GM21576 (cell line): Measurements from ENCODE around the gene CMAS.
"Not testable (repeated sequence)": the region's sequence is repeated elsewhere in the genome, so short reads cannot be mapped to it uniquely, and the experiment has no call there.

Experiments
- ATAC-seq: cut with Tn5 transposase; IDR thresholded peaks from one replicate; pipeline ENCODE4 v1.9.1; 2021; ENCODE audit warnings: mild to moderate bottlenecking, moderate library complexity; ENCODE audit not compliant: unreplicated experiment

Gene CMAS

GRCh38 chr12:22046090-22046967, at the start of gene CMAS:
TSS of gene CMAS (plus strand) at chr12:22046218. CDS start at chr12:22046304, 86 bp downstream.
- peak; percentile 86 for ATAC-seq

- ATAC-seq = no peak
Observed at GRCh38 chr12:21998295-21998694, 47.7 kb upstream of the CMAS start.

GRCh38 chr12:21998782-21999181, 47.2 kb upstream of the CMAS start:
- no peak for ATAC-seq

DNA sequence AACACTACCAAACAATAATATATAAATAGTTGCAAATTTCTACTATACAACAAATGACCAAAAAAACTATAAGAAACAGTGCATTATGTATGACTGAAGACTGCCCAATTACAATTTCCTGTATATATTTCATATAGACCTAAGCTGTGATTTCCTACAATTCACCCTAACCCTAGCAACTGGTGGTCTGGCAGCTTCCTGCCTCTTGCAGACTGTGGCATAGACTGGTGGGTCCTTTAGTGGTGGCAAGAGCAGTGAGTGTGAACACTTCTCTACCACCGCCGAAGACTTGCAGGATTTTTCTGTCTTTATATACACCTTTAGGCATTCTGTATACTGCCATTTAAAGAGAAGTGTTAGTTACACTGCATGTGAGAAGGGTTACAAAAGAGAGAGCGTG, 43.6 kb upstream of the CMAS start:
- no peak for ATAC-seq

DNA sequence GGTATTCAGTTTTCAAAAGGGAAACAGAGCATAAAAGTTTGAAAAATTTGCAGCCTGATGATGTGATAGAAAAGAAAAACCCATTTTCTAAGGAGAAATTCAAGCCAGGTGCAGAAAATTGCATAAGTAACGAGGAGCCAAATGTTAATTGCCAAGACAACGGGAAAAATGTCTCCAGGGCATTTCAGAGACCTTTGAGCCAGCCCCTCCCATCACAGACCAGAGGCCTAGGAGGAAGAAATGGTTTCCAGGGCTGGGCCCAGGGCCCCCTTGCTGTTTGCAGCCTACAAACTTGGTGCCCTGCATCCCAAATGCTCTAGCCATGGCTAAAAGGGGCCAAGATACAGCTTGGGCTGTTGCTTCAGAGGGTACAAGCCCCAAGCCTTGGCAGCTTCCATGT, 38.2 kb upstream of the CMAS start:
- not testable (repeated sequence) for ATAC-seq

DNA sequence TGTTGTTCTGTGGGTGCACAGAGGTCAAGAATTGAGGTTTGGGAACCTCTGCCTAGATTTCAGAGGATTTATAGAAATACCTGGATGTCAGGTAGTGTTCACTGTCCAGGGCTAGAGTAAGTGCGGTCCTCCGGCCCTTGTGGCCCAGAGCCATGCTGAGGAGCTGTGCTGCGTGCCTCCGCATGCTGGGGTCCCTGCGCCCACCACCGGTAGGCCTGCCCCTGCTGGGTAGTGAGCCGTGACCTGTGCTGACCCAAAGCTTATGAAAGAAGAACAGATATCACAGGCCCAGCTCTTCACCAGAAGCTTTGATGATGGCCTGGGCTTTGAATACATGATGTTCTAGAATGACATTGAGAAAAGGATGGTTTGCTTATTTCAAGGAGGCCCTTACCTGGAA, 37.8 kb upstream of the CMAS start:
- no peak for ATAC-seq

GRCh38 chr12:22014041-22014782, 31.8 kb upstream of the CMAS start:
- ATAC-seq = no peak

GRCh38 chr12:22014783-22015144, 31.3 kb upstream of the CMAS start:
- ATAC-seq = no peak

- no peak for ATAC-seq
Observed at GRCh38 chr12:22016982-22017381, 29.0 kb upstream of the CMAS start.

GRCh38 chr12:22018860-22019259, 27.2 kb upstream of the CMAS start:
- no peak for ATAC-seq

GRCh38 chr12:22023489-22023888, 22.5 kb upstream of the CMAS start:
- ATAC-seq = not testable (repeated sequence)

GRCh38 chr12:22029491-22029890, 16.5 kb upstream of the CMAS start:
- ATAC-seq = no peak

GRCh38 chr12:22029991-22030390, 16.0 kb upstream of the CMAS start:
- ATAC-seq = no peak

GRCh38 chr12:22032732-22033131, 13.3 kb upstream of the CMAS start:
- no peak for ATAC-seq

DNA sequence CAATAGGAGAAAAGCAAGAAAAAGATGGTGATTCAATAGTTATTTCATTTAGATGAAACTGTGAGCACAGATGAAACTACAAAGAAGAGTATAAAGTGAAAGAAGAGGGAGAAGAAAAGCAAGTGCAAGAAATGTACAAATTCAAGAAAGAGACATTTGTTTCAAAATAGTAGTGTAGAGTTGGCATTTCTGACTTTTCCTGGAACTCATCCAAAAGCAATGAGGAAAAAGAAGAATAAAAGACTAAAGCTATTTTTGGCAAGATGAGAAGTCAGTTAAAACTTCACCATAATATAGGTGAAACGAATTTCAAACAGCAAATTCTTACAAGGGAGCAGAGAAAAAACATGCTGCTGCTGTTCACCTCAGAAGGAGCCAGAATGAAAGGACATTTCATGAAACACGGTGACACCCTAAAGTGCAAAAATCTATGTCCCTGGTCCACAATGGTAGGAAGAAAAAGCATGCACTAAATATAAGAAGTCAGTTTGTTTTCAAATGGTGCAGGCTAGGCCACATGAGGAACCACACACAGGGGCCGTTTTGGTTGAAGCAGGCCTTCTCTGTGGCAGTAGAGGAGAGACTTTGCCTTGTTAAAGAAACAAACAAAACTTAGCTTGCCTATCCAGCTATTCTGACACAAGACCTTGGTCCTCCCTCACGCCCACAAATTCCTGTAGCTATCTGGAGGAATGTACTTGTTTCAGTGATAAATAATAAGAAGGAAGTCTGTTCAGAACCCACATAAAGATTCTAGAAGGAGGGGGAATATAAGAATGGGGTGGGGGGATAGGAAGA, 11.1 kb upstream of the CMAS start:
- no peak for ATAC-seq

GRCh38 chr12:22037947-22038346, 8.1 kb upstream of the CMAS start:
- no peak for ATAC-seq

- no peak for ATAC-seq
Observed at GRCh38 chr12:22038734-22039133, 7.3 kb upstream of the CMAS start.

DNA sequence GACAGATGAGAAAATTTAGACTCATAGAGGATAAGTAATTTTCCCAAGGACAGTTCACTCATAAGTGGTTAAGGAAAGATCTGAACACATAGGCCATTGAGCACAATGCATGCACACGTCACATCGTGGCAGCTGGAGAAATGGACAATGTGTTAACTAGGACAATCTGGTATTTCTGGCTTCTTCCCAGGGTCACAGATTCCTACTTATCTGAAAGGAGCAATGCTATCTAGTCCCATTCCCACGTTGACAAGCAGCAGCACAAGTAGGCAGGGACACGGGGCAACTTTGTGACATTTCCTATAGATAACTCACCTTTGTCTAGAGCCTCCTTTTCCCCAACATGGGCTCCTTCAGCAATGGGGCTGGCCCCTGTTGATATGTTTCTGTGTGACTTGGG, 6.7 kb upstream of the CMAS start:
- ATAC-seq = no peak

- ATAC-seq = no peak
Observed at GRCh38 chr12:22042976-22043669, 2.9 kb upstream of the CMAS start.

DNA sequence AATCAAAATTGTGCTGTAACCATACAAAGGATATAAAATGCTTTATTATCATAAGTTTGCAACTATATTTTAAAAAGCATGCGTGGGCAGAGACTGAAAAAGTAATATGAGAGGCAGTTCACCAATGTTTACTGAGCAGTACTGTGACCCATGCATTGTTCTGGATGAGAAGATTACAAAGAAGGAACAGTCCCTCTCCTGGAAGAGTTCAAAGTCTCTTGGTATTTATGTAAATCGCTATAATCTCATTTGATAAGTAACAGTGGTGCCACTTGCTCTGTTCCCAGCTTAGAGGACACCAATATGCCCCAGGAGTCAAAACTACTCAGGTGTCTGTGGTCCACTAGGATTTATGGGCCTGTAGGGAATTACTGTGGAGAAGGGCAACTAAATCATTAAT, 2.1 kb upstream of the CMAS start:
- ATAC-seq = no peak

DNA sequence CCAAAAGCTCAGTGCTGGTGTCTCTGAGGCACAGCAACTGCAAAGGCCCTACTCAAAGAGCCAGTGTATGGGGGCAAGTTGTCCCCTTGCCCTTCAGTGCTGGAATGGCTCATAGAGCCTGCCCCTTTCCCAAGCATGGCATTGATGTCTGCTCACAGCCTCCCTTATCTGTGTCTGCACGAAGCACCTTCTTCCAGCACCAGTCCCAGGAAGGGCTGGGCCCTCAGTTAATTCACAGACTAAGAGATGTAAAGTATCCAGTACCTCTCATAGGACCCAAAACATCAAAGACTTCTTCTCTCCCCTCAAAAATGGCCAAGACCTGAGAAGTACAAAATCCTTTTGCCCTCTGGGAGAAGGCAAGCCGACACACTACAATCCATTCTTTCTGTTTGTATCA, 1.6 kb upstream of the CMAS start:
- ATAC-seq = no peak
